Myocyte (in vitro differentiated cells): ENCODE measurements around the gene FSIP1. TPM values are rescaled to one million over a fixed set of nuclear protein-coding genes. Genes with fewer than 3 reads are reported as not detected.

ENCODE experiments used
- DNase-seq: peaks from one replicate; pipeline ENCODE4 v3.0.0-alpha.2; 2012; ENCODE audit warnings: low read depth
- total RNA-seq: library from RNA; depleted of rRNA; stranded (reverse); fragments of >200 nt; gene quantifications from 2 replicates; pipeline ENCODE4 v1.2.3, GENCODE V29; 2014

Gene FSIP1
- total RNA-seq, 1 donor from 2014 or later, result 0.37 TPM

DNA sequence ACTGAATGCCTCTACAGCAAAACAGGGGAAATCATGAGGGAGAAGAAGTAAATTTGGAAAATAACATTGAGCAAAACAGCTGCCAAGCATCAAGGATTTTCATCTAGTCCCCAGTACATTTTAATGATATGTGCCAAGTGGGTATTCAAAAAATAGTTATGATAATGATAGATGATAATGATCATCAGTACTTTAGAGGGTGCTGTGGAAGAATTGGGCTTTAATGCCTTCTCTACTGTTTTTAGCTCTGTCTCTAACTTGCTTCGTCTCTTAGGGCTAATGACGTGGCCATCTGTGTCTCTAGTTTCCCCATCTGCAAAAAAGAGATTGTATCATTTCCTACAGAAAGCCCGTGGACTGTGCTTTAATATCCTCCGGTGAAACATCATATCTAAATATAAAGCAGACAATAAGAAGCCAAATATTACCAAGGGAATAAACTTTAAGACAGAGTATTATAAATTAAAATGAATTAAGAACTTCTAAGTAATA lies 10.2 kb upstream of the FSIP1 start:
- DNase-seq, result no peak

DNA sequence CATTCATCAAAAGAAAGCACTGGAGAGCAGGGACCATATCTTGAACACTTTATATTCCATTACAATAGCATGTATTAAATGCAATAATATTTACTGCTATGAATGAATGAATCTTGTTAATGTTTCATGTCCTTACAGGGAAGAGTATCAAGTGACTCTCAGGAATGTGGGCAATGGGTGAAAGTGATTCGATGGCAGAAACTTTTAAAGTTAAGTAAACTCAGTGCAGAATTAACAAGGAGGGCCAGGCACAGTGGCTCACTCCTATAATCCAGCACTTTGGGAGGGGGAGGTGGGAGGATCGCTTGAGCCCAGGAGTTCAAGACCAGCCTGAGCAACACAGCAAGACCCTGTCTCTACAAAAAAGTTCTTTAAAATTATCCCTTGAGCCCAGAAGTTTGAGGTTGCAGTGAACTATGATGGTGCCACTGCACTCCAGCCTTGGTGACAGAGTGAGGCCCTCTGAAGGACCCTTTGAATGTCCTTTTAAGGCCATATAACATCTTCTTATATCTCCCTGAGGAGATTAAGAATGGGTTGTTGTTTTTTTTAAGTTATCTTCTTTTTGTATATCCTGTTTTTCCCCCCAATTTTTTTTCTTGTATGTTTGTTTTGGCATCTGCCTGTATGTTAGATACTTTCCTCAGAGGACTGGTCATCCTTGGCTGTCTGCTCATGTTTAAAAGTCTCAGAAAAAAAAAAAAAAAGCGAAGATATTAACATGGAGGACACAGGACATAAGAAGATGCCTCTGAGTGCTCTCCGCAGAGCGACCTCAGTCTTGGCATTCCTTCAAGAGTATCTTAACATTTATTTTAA lies 9.6 kb upstream of the FSIP1 start:
- no peak for DNase-seq

DNA sequence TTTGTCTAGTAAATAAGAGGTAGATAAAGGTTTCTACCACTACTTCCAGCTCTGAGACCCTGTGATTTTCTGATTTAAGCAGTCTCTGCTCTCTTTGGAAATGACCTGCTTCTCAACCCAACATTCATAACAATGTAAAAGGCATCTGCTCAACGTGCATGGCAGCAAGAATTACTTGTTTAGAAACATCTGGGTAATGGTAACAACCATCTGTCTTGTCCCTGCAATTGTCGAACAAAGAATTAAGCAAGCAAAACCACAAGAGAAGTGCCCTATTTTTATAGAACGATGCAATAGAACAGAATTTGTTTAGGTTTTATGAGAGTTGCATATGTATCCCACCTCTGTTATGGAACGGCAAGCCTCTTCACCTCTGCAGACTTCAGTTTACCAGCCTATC lies 7.1 kb upstream of the FSIP1 start:
- DNase-seq, result peak; percentile 18

DNA sequence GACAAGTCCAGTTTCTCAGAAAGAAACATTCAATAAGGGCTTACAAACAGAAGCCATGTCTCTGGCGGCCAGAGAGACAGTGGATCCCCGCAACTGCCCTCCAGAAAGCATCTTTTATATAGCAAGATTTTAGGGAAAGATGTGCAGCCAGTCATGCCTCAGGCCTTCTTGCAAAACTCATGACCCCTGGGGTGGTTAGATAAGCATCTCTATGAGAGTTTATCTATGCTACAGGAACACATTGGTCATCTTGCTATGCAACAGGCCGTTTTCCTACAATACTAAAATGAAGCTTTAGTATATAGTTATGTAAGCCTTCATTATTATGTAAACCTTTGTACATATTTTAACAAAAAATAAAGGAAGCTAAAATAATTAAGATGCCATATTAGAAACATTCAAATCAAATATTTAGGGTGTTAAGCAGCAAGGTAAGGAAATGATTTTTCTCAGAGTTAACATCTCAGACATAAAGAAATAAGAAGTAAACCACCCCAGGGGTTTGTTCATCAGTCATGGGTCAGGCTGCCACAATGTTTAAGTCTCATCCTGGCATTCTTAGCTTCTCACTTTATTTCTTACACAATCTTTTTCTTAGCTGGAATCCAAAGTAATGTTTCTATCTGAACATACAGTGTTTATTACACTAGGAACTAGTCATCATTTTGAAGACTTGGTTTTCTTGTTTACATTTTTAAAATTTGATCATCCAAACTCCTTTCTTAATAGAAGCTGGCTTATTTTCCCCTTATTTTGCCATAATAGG lies 6.3 kb upstream of the FSIP1 start:
- DNase-seq, result no peak

DNA sequence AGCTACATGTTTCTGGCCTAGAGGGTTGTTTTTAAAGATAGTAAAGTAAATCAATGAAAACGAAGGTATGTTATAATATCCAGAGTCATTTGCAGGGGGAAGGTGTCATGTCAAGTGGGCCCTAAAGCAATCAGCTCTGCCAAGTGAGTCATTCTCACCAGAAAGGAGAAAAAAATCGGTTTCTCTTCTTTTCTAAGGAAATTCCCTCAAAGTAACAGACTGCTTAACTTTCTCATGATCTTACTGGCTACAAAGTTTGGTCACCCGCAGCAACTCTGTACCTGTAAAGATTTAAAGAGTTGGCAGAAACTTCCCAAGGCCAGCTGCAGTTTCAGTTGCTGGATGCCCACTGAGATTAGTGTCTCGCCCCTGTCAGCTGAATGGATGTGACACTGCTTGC lies 5.5 kb upstream of the FSIP1 start:
- DNase-seq, result no peak

DNA sequence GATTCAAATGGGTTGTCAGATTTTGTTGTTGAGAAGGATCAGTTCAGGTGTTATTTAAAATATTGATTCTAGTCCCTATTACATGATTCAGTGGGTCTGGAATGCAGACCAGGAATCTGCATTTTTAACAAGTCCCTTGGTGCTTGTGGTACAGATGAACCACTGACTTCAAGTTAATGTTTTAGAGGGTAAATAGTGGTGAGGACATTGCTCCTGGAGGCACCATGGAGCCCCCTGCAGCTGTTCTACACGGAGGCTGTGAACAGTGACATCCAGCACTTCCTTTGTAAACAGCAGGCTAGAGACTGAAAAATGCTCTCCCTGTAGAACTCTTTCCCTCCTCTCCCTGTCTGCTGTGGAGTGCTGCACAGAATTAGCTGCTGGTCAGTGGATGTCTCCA lies 4.8 kb upstream of the FSIP1 start:
- peak; percentile 50 for DNase-seq

DNA sequence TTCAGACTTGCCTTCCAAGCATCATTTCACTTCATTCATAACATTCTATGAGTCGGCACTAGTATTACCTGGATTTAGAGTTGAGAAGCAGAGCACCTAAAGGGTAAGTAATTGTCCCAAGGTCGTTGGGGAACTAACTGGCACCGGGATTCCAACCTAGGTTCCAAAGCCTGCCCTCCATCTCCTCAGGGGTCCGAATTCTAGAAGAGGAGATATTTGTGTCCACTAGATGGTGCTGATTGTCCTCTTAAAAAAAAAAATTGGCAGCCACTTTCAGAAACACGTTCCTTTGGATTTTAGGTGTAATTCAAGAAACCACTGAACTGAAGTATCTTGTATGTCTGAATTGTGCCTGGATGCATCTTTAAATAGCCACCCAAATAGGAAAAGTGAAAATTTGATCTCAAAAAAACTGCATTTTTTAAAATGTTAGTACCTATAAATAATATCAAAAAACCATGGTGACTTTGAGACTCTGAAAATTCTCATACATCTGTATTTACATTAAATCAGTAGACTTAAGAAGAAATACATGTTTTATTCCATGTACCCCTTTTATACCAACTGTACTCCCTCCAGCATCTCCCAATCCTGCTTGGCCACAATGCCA lies 3.9 kb upstream of the FSIP1 start:
- peak; percentile 73 for DNase-seq

DNA sequence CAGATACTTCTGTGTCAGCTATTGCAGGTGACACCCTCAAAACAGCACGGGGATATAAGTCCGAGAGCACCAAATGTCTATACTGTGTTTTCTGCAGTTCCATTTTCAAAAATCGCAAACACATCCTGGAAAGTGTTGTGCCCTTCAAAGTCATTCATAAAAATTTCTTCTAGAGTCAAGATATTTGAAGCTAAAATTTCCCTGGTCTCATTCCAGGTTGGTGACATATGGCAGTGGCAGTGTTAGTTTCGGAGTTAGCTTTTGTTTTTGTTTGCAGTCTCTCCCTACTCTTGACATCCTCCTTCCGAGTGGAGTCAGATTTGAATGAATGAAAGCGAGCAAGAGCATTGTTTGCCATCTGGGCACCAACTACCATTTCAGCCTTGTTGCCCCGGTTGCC lies 3.2 kb upstream of the FSIP1 start:
- DNase-seq, result no peak

DNA sequence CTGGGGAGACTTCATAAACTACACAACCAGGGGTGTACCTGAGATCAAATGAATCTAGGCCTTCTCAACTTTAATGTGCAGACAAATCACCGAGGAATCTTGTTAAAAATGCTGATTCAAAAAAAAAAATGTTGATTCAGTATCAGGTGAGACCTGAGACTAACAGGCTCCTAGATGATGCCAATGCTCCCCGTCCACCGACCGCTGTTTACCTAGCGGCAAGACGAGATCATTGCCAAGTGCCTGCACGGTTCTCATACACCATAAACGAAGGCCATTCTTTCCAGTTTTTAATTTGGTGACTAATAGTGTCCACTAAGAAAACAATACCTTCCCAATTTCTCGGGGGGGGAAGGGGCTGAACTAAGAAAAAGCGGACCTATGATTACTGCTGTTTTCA lies 2.5 kb upstream of the FSIP1 start:
- DNase-seq, result no peak

DNA sequence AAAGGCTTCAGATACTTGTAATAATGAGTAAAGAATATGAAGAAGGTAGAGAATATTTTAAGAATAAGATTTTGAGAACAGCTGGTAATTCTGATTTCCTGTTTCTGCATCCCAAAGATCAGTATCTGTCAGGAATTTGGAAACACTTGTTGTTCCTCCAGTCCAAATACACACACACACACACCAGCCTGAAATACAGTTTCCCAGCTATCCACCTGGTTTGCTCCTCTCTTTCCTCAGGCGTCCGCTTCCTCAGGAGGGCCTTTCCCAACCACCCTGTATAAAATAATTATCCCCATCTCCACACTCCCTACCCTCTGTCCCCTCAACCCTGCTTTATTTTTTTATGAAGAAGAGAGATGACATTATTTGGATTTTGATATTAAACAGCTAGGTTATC lies 2.0 kb upstream of the FSIP1 start:
- DNase-seq, result no peak

DNA sequence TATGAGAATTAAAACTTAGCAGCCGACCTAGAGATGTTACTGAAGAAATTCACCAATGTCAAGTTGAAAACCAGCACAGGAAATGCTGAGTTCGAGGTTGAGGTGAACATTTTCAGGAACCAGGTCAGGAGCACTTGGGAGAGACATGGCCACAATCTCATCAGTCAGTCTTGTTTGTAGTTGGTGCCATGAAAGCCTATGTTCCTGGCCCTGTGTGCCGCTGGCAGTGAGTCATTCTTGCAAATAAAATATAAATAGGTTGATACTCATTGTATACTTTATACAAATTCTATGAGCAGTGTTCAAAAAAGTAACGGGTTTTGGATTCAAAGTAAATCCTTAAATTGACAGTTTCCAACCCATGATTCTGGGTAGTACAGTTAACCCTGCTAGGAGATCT lies 1.5 kb upstream of the FSIP1 start:
- no peak for DNase-seq

DNA sequence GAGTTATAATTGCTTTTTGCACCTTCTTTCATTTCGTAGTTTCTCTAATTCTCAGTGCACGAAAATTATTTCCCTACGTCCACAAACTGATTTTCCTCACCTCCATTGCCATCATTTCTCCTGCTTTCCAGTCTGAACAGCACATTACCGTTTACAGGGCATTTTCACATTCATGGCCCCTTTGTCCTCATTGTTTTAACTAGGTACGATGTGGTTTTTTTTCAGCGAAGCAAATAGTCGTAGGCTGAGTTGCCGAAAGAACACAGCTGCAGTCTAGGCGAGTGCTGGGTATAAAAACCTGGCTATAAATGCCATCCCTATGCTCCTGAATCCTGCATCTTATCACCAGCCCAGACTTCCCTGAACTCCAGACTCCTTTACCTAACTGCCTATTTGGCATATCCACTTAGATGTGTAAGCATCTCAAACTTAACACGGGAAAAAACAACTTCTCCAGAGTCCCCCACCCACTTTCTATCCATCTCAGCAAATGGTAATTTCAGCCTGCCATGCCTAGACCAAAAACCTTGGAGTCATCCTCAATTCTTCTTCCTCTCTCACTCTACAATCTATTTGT lies 691 bp upstream of the FSIP1 start:
- peak; percentile 30 for DNase-seq

DNA sequence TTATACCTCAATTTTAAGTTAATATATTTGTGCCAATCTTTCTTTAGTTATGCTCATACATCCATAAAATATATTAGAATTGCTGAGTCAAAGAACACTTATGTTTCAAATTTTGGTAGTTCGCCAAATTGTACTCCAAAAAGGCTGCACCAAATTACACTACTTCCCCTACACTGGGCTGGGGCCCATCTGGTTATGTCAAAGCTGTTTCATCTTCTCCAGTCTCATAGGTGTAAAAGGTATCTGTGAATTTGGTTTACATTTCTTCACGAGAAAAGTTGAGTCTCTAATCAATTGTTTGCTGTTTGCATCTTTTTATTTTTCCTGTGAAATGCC lies 706 bp downstream of the FSIP1 start:
- no peak for DNase-seq

DNA sequence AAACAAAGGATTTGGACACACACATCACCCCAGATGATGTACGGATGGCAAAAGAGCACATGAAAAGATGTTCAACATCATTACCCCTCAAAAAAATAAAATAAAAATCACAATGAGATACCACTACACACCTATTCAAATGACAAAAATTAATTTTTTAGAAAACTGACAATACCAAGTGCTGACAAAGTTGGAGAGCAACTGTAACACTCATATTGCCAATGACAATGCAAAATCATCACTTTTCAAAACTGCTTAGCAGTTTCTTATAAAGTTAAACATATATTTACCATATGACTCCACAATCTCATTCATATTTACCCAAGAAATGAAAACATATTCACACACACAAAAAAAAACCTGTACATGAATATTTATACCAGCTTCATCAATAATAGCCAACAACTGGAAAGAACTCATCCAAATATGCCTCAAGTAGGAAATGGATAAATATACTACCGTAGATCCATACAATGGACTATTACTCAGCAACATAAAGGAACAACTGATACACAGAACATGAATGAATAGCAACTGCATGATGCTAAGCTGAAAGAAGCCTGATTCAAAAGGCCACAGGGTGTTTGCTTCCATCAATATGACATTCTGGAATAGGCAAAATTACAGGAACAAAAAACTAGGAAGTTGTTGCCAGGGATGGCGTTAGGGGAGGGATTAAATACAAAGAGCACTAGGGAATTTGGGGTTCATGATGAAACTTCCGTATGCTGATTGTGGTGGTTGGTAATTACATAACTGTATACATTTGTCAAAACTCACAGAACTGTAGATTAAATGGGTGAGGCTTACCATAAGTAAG lies 1.3 kb downstream of the FSIP1 start:
- no peak for DNase-seq

DNA sequence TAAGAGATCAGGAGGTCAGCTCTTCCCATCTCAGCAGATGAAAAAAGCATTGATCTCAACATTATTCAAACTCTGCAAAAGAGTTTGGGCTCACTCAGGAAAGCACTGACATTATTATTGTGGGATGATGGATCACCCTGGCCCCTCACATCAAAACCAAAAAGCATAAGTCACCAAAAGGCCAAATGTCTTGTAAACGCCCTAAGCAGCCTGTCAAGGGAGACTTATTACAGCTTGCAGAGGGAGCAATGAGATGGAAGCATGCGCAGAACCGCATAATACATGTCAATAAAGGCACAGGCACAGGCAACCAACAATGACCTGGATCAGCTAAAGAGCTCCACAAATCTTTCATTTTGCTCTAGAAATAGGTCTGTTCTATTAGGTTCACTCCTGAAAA lies 4.6 kb downstream of the FSIP1 start:
- no peak for DNase-seq

DNA sequence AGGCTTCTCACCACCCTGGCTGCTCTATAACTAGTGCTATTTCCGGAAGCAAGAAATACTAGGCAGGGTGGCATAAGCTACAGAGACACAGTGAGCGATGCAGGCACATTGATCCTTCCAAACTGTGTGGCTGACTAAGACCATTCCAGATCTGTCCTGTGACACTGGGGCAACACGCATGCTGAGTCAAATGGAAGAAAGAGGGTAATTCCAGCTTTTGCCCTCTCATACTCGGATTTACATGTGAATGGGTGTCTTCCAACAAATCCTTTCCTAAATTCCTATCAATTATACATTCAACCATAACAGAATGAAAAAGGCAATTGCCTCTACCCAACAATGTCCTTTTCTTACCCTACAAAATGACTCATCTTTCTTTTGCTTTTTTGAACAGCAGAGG lies 5.1 kb downstream of the FSIP1 start:
- DNase-seq, result no peak

DNA sequence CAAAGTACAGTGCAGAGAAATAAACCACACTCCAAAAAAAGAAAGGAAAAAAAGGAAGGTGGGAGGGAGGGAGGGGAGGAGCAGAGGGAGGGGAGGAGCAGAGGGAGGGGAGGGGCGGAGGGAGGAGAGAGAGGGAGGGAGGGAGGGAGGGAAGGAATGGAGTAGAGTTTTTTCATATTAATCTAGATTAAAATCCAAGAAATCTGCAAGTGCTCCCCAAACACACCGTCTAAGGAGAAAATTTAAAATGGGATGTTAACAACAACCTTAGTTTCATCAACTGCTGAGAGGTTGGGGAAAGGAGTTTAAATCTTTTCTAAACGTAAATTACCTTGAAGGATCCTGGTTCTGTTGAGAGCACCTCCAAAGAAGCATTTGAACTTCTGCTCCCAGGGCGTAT lies 6.6 kb downstream of the FSIP1 start:
- DNase-seq, result no peak

DNA sequence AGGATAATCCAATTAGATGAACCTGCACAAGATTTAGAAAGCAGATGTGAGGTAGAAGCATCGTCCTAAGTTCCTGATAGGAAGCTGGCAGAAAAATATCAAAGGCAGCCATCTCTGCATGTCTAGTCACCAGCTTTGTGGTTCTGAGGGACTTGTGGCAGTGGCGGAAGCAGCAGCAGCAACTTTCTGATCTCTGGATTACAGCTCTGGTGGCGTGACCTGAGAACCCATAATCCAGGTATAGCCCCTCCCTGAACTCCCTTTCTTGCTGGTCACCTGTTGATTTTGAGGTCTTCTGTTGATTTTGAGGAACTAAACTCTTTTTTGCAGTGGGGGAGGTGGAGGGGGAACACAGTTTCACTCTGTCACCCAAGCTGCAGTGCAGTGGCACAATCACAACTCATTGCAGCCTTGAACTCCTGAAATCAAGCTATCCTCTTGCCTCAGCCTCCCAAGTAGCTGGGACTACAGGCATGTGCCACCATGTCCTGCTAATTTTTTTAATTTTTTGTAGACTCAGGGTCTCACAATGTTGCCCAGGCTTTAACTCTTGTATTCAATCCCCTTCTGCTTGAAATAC lies 7.9 kb downstream of the FSIP1 start:
- DNase-seq, result no peak

DNA sequence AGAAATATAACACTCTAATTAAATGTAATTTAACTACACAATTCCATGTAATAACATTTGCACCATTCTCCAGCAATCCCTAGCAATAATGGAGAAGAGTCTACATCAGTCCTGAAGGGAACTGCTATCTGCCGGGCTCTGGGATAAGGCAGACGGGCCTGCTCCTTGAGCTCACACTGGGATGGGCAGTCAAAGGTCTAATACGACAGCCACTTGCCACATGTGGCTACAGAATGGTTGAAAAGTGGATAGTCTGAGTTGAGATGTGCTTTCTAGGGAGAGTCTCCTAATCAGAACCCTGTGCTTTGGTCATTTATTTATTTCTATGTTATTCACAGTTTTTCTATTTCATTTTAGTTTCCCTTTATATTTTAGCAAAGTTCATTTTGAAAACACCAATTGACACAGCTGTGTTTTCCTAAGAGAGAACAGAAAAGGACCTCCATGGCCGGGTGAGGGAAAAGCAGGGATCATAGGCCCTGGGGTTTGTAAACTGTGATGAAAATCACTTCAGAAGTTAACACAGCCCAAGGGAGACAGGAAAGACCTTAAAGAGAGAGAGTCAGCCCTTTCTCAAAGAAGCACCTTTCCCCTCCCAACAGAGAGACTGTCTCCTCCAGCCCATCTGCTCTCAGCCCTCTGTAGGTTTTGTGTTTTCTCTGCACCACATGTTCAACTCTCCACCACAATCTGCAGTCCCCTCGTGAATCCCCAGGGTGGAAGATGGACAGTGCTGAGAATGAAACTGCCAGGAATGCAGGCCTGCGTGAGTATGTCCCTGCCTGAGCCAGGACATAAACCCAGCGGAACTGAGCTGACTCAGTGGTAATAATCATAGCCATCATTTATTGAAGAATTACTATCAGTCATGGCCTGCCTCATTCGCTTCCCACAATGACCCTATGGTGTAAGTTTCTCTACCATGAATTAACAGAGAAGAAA lies 11.6 kb downstream of the FSIP1 start:
- peak; percentile 77 for DNase-seq

DNA sequence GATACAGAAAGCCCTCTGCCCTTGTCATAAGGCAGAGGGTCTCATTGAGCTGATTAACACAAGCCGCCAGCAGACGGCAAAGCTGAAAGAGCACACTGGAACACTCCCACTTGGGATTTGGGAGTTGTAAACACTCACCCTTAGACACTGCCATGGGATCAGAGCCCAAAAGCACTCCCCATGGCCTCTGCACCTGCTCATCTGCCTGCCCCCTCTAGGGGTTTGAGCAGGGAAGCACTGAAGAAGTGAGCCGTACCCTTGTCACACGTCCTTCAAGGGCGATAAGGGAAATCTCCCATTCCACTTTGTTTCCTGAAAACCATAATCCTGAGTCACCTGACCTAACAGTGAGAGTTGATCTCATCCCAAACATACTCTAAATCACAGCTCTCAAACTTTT lies 14.7 kb downstream of the FSIP1 start:
- DNase-seq, result no peak
